NT2/D1 (cell line): Measurements from ENCODE around the gene PRKG1.
"Not testable (repeated sequence)": the region's sequence is repeated elsewhere in the genome, so short reads cannot be mapped to it uniquely, and the experiment has no call there.

Experiments
- DNase-seq: peaks from one replicate; pipeline ENCODE4 v3.0.0-alpha.2; 2011; ENCODE audit warnings: low read depth, low spot score
- H3K27me3 ChIP-seq: 2 replicates; pipeline ENCODE4 v1.6.0; 2011; ENCODE audit warnings: mild to moderate bottlenecking; ENCODE audit not compliant: insufficient read length, insufficient read depth
- H3K36me3 ChIP-seq: 2 replicates; pipeline ENCODE4 v1.6.1; 2011; ENCODE audit warnings: mild to moderate bottlenecking, low read length, mixed read lengths; ENCODE audit not compliant: insufficient read depth, insufficient read length
- H3K4me1 ChIP-seq: 2 replicates; pipeline ENCODE4 v1.5.1; 2011; ENCODE audit not compliant: insufficient read depth, insufficient read length
- H3K4me3 ChIP-seq: 2 replicates; pipeline ENCODE4 v1.5.1; 2011; ENCODE audit warnings: low read depth; ENCODE audit not compliant: insufficient read length
- H3K9ac ChIP-seq: 2 replicates; pipeline ENCODE4 v1.6.0; 2011; ENCODE audit warnings: low read depth; ENCODE audit not compliant: insufficient read length
- H3K9me3 ChIP-seq: 2 replicates; pipeline ENCODE4 v1.5.1; 2011; ENCODE audit warnings: mild to moderate bottlenecking, low read length; ENCODE audit not compliant: insufficient read depth
- SUZ12 ChIP-seq: IDR thresholded peaks from 2 replicates; pipeline ENCODE4 v1.6.1; 2011; ENCODE audit not compliant: insufficient read length, insufficient read depth; ENCODE audit errors: extremely low read depth
- YY1 ChIP-seq: IDR thresholded peaks from 2 replicates; pipeline ENCODE4 v1.6.1; 2011; ENCODE audit not compliant: insufficient read length, insufficient read depth
- ZNF274 ChIP-seq: IDR thresholded peaks from 2 replicates; pipeline ENCODE4 v1.6.1; 2011; ENCODE audit warnings: mild to moderate bottlenecking, low read depth, low read length

Gene PRKG1

DNA sequence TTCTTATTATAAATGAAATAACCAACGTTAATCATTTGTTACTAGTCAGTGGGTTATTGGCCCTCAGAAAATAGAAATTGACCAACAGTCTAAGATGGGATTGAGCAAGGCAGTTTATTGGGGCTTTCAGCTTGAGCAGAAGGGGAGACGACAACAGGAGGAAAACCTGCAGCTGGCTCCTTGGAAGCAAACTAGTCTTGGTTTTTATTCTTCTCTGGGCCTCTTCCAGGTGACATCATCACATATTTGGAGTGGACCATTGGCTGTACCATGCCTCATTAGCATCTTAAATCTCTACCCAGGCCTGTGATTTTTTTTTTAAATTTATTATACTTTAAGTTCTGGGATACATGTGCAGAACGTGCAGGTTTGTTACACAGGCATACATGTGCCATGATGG is 684.1 kb downstream of the PRKG1 start:
- no peak overlapping the region for H3K9ac ChIP-seq
- TF ChIP-seq SUZ12 = no peak
- TF ChIP-seq ZNF274 = no peak
- TF ChIP-seq YY1 = no peak
- H3K36me3 ChIP-seq = no peaks in the 10 kb centered on the region
- H3K9me3 ChIP-seq = no peaks in the 10 kb centered on the region
- DNase-seq = no peak
- H3K4me3 ChIP-seq = no peak overlapping the region
- no peaks in the 10 kb centered on the region for H3K27me3 ChIP-seq
- no peaks in the 10 kb centered on the region for H3K4me1 ChIP-seq

GRCh38 chr10:51758838-51759237 is 684.6 kb downstream of the PRKG1 start:
- H3K4me3 ChIP-seq, H3K9ac ChIP-seq, H3K4me1 ChIP-seq, H3K36me3 ChIP-seq, H3K9me3 ChIP-seq, H3K27me3 ChIP-seq, DNase-seq: not testable (repeated sequence)

DNA sequence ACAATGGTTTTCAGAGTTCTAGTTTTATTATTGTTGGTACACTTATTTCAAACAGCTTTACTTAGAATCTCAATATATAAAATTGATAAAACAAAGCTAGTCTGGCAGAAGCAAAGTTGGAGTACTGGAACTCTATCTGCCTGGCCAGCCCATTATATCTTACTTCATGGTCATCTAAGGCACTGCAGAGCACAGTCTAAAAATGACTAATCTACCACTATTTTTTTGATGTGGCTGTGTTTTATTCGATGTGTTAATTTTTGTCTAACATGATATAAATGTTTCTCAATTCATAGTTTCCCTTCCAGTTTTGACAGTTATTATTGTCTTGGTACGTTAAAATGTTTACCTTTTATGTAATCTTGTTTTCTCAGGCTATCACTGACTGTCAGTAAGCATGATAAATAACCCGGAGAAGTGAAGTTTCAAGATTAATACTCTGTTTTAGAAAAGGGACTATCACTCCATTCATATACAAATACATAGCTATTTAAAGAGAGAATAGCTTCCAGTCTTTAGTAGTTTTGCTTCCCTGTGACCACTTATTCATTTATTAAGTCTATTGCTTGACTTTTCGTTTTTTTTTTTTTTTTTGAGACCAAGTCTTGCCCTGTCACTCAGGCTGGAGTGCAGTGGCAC is 685.7 kb downstream of the PRKG1 start:
- H3K36me3 ChIP-seq = no peaks in the 10 kb centered on the region
- H3K4me1 ChIP-seq = no peaks in the 10 kb centered on the region
- H3K9me3 ChIP-seq = no peaks in the 10 kb centered on the region
- TF ChIP-seq YY1 (no peak), SUZ12 (no peak), ZNF274 (no peak)
- no peaks in the 10 kb centered on the region for H3K27me3 ChIP-seq
- H3K4me3 ChIP-seq = no peak overlapping the region
- no peak for DNase-seq
- no peak overlapping the region for H3K9ac ChIP-seq

DNA sequence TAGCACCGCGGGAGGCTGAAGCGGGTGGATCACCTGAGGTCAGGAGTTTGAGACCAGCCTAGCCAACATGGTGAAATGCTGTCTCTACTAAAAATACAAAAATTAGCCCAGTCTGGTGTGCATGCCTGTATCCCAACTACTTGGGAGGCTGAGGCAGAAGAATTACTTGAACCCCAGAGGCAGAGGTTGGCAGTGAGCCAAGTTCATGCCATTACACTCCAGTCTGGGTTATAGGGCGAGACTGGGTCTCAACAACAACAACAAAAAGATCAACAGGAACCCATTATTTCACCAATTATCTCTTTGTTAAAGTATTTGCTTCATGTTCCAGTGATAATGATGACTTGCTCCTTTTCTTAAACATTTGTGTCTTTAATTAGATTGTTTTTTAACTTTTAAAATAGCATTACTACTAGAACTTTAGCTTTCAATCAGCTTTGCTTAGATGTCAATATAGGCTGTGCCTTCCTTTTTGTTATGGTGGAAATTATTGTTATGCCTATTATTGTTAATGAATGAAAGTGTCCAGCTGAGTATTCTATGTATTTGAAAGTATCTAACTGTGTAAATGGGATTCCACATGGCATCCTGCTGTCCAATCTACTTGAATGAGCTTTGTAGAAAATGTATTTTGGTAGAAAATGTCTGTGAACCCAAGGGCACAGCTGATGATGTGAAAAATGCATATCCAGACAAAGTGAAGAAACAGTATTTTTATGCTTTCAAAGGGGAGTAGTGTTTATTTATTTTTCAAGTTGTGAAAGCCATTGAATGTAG is 686.8 kb downstream of the PRKG1 start:
- TF ChIP-seq ZNF274 = no peak
- no peak for TF ChIP-seq YY1
- TF ChIP-seq SUZ12 = no peak
- Histone ChIP-seq H3K4me1 (no peaks in the 10 kb centered on the region), H3K4me3 (no peak overlapping the region), H3K27me3 (no peaks in the 10 kb centered on the region), H3K9ac (no peak overlapping the region), H3K9me3 (peaks cover 2% of the 10 kb centered on the region; the same call in 1 of the 2 replicates), H3K36me3 (no peaks in the 10 kb centered on the region)
- no peak for DNase-seq

GRCh38 chr10:51763746-51764145 is 689.5 kb downstream of the PRKG1 start:
- H3K36me3 ChIP-seq = no peaks in the 10 kb centered on the region
- H3K4me3 ChIP-seq = no peak overlapping the region
- no peak for TF ChIP-seq SUZ12
- TF ChIP-seq YY1 = no peak
- no peak for TF ChIP-seq ZNF274
- H3K4me1 ChIP-seq = no peaks in the 10 kb centered on the region
- no peak for DNase-seq
- peaks cover 6% of the 10 kb centered on the region; the same call in 1 of the 2 replicates for H3K9me3 ChIP-seq
- H3K9ac ChIP-seq = no peak overlapping the region
- no peaks in the 10 kb centered on the region for H3K27me3 ChIP-seq

DNA sequence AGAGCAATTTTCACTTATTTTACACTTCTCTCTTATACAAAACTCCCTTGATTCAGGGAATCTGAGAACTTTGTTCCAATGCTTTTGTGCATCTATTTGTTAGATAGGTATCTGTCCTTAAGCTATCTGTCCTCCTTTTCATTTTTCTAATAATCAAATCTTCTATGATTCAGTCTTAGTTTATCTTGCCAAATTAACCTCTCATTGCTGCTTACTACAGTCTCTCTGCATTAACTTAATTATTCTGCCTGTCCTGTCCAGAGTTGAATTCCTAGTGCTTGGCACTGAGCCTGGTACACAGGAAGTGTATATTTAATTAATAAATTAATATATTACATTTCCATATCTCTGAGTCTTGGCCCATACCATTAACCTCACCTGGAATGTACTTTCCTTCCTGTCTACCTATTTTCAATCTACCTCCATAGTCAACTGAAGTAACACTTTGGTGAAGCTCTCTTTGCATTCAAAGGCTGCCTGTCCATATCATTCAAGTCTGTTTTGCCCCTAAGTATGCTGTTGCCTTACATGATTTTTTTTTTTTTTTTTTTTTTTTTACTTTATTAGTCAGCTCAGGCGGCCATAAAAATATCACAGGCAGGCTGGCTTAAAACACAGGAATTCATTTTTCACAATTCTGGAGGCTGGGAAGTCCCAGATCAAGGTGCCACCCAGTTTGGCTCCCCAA is 691.1 kb downstream of the PRKG1 start:
- H3K4me3 ChIP-seq = no peak overlapping the region
- no peak for DNase-seq
- TF ChIP-seq ZNF274 = no peak
- no peak for TF ChIP-seq SUZ12
- TF ChIP-seq YY1 = no peak
- no peak overlapping the region for H3K9ac ChIP-seq
- H3K27me3 ChIP-seq = no peaks in the 10 kb centered on the region
- H3K9me3 ChIP-seq = peaks cover 6% of the 10 kb centered on the region; the same call in 1 of the 2 replicates
- H3K4me1 ChIP-seq = no peaks in the 10 kb centered on the region
- no peaks in the 10 kb centered on the region for H3K36me3 ChIP-seq

DNA sequence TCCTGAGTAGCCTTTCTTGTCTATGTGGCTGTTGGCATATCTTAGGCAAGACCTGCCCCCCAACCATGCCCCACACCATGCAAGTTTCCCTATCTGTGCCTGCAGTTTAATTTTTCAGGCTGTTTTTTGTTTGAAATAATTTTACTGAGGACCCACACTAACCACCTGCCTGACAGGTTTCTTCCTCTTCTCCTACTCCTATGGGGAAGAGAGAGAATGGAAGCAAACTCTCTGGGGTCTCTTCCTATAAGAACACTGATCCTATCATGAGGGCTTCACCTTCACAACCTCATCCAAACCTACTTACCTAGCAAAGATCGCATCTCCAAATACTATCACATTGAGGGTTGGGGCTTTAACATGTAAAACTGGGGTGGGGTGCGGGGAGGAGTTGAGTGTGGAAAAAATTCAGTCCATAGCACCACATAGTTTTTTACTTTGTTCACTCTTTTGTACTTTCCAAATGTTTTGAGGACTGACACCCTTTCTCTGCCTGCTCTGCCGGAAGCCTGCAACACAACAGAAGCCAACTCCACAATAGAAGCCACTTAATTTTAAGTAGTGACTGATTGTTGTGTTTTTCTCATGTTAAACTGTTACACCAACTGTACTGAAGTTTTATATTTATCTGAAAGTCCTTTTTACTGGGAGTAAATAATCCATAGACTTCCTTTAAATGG is 692.3 kb downstream of the PRKG1 start:
- DNase-seq = no peak
- TF ChIP-seq YY1 = no peak
- no peak for TF ChIP-seq SUZ12
- no peak for TF ChIP-seq ZNF274
- H3K4me3 ChIP-seq = no peak overlapping the region
- H3K27me3 ChIP-seq = no peaks in the 10 kb centered on the region
- no peaks in the 10 kb centered on the region for H3K36me3 ChIP-seq
- peaks cover 6% of the 10 kb centered on the region; the same call in 1 of the 2 replicates for H3K9me3 ChIP-seq
- H3K9ac ChIP-seq = no peak overlapping the region
- H3K4me1 ChIP-seq = no peaks in the 10 kb centered on the region
